NB4 (cell line): ENCODE measurements around the gene COL9A2.

Experiments
- DNase-seq: peaks from one replicate; pipeline ENCODE4 v3.0.0; 2010; ENCODE audit warnings: low read depth
- H3K4me3 ChIP-seq: one replicate; pipeline ENCODE4 v1.5.1; 2011; ENCODE audit warnings: mild to moderate bottlenecking, low read depth, low read length, moderate library complexity
- CTCF ChIP-seq: IDR thresholded peaks from one replicate; pipeline ENCODE4 v1.5.1; 2012; ENCODE audit warnings: low read depth, low read length
- MAX ChIP-seq: IDR thresholded peaks from 2 replicates; pipeline ENCODE4 v1.6.1; 2011; ENCODE audit warnings: low read depth, low read length
- MYC ChIP-seq: IDR thresholded peaks from 2 replicates; pipeline ENCODE4 v1.6.1; 2011; ENCODE audit warnings: low read depth, low read length
- POLR2A ChIP-seq: IDR thresholded peaks from 2 replicates; pipeline ENCODE4 v1.6.1; 2011; ENCODE audit warnings: mild to moderate bottlenecking; ENCODE audit not compliant: insufficient read length; ENCODE audit errors: extremely low read depth

The COL9A2 gene

GRCh38 chr1:40316595-40317393, at the start of gene COL9A2:
Gene COL9A2, minus strand, starts transcription at chr1:40317286. Its CDS starts 89 bp downstream, at chr1:40317197.
- peak within 1 kb of the TSS; percentile 14 for H3K4me3 ChIP-seq
- peak; percentile 78 for DNase-seq

DNA sequence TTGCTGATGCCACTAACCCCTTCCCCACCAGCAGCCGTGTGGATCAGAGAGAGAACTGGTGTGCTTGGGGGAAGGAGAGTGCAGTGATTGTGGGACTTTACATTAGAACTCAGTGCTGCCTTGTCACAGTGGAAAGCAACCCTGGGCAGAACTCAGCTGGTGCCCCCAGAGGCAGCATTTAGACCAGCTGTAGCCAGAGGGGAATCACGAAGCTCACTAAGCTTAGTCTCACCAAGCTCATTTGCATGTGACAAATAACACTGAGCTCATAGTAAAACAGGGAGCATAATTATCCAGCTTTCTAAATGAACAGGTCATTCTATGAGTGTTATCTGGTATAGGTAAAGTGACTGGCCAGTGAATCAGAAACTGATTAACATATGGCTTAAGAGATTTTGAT, 46.6 kb upstream of the COL9A2 start:
- no peak for TF ChIP-seq CTCF
- TF ChIP-seq MAX: no peak
- no peak for TF ChIP-seq MYC
- TF ChIP-seq POLR2A: no peak
- H3K4me3 ChIP-seq: no peak overlapping the region
- no peak for DNase-seq

More at GRCh38 chr1:40316595-40317393, at the start of gene COL9A2:
- 0 out of 2 replicates have a peak, but pooled peaks have one; percentile 13 for TF ChIP-seq MYC
- no peak for TF ChIP-seq POLR2A

- no peak for DNase-seq
- no peak overlapping the region for H3K4me3 ChIP-seq
- no peak for TF ChIP-seq MAX
- TF ChIP-seq POLR2A: no peak
- no peak for TF ChIP-seq MYC
- TF ChIP-seq CTCF: no peak
These were observed 45.6 kb upstream of the COL9A2 start for GRCh38 chr1:40362699-40363098.

DNA sequence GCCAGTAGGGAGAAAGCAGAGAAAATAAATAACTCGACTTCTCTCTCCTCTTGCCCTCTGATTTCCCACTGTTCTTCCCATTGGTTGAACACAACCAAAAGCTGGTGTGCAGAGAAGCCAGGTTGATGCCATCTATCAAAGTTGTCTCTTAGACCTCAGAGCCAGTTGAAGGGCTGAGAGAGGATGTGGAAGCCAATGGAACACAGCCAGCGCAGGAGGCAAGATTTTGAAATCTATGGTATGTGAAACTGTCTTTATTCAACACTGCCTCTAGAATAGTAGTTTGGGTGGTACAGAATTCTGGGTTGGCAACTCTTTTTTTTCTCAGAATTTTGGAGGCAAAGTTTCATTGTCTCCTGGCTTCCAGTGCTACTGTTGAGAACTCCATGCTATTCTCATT, 45.1 kb upstream of the COL9A2 start:
- H3K4me3 ChIP-seq: no peak overlapping the region
- TF ChIP-seq CTCF: no peak
- no peak for TF ChIP-seq MYC
- no peak for TF ChIP-seq MAX
- no peak for TF ChIP-seq POLR2A
- no peak for DNase-seq

DNA sequence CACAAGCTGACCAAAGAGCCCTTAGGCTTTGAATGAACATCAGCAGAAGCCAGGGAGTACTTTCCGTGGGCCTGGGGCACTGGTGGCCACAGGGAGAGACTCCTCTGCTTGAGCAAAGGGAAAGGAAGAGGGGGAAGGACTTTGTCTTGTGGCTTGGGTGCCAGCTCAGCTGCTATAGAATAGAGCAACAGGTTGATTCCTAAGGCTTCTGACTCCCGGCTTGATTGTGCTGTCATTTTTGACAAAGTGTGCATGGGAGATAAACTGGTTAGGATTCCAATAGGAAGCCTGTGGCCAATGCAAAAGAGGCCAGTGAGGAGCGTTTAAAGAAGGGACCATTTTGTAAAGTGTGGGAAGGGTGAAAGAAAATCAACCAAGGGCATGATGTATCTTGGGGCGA, 44.6 kb upstream of the COL9A2 start:
- no peak overlapping the region for H3K4me3 ChIP-seq
- no peak for DNase-seq
- no peak for TF ChIP-seq CTCF
- TF ChIP-seq MYC: no peak
- TF ChIP-seq POLR2A: no peak
- no peak for TF ChIP-seq MAX

GRCh38 chr1:40361201-40361600, 44.1 kb upstream of the COL9A2 start:
- DNase-seq: no peak
- no peak overlapping the region for H3K4me3 ChIP-seq
- TF ChIP-seq POLR2A (no peak), MAX (no peak), MYC (no peak), CTCF (no peak)
